Endothelial cell of umbilical vein (primary cell): ENCODE data around the gene ITPRID2. TPM values are rescaled to one million over a fixed set of nuclear protein-coding genes. Genes with fewer than 3 reads are reported as not detected.

Experiments used
- BruUV-seq: library from RNA; stranded (reverse); fragments of 400-500 nt; replicated peaks from 2 replicates; lab custom pipeline; 2021; lab: Mats Ljungman, UMichigan
- CTCF ChIA-PET: fragments of 300-600, 350-600 bp; sonication (Branson Sonifier 250); formaldehyde crosslinking; loops from one replicate; lab custom pipeline; 2021; ENCODE audit warnings: antibody characterized with exemption, inconsistent platforms; lab: Charles Lee
- POLR2A ChIA-PET: fragments of 300-600, 350-600 bp; sonication (Branson Sonifier 250); formaldehyde crosslinking; loops from one replicate; lab custom pipeline; 2021; ENCODE audit warnings: antibody characterized with exemption, inconsistent platforms; lab: Charles Lee
- DNase-seq: peaks from one replicate; pipeline ENCODE4 v3.0.0-alpha.2; 2011; ENCODE audit warnings: low read depth, low spot score
- FAIRE-seq: peaks from 2 replicates; lab custom pipeline; 2011; peaks lifted over from hg19 to GRCh38; lab: Jason Lieb, UNC
- H2AFZ ChIP-seq: 2 replicates; pipeline ENCODE4 v1.6.0; 2012; ENCODE audit warnings: low read depth, low read length, control low read depth, inconsistent platforms
- H3K27ac ChIP-seq: 2 replicates; pipeline ENCODE4 v1.5.1; 2011; ENCODE audit warnings: low read depth, mild to moderate bottlenecking, control low read depth, low read length, moderate library complexity; ENCODE audit not compliant: insufficient read depth
- H3K27me3 ChIP-seq, 2 experiments: 2 replicates each; pipeline versions ENCODE4 v1.6.0 to v1.6.1; 2011; ENCODE audit warnings: low read length in 2 of 2, mixed read lengths in 1 of 2; ENCODE audit not compliant: control insufficient read depth in 2 of 2, insufficient read depth in 2 of 2
- H3K36me3 ChIP-seq, 2 experiments: 2 replicates in 1 of 2; 3 replicates in 1 of 2; pipeline ENCODE4 v1.5.1; 2011; ENCODE audit warnings: low read length in 2 of 2, mild to moderate bottlenecking in 1 of 2, moderate library complexity in 1 of 2; ENCODE audit not compliant: control insufficient read depth in 2 of 2, insufficient read depth in 2 of 2; ENCODE audit errors: extremely low read depth in 1 of 2
- H3K4me1 ChIP-seq: 3 replicates; pipeline ENCODE4 v1.5.1; 2011; ENCODE audit warnings: mild to moderate bottlenecking, low read length; ENCODE audit not compliant: control insufficient read depth, insufficient read depth; ENCODE audit errors: extremely low read depth
- H3K4me2 ChIP-seq: 2 replicates; pipeline ENCODE4 v1.6.1; 2011; ENCODE audit warnings: low read length, control low read depth, mixed read lengths; ENCODE audit not compliant: insufficient read depth
- H3K4me3 ChIP-seq, 3 experiments: fragments of 200-600 bp in 1 of 3; sonication (generic), shearing (Covaris generic) in 1 of 3; replicated peaks in 1 of 3; 2 replicates each; pipeline ENCODE4 v1.5.1; 2011 to 2016; ENCODE audit warnings: control low read depth in 3 of 3, low read length in 3 of 3, mild to moderate bottlenecking in 2 of 3, inconsistent platforms in 1 of 3, low read depth in 1 of 3, moderate library complexity in 1 of 3; ENCODE audit not compliant: insufficient read depth in 1 of 3
- H3K79me2 ChIP-seq: 2 replicates; pipeline ENCODE4 v1.6.0; 2012; ENCODE audit warnings: low read length, inconsistent platforms; ENCODE audit not compliant: control insufficient read depth, insufficient read depth
- H3K9ac ChIP-seq: replicated peaks from 2 replicates; pipeline ENCODE3; 2011; ENCODE audit warnings: low read length, control low read depth; ENCODE audit not compliant: insufficient read depth; ENCODE audit errors: extremely low read depth
- H3K9me1 ChIP-seq: replicated peaks from 3 replicates; pipeline ENCODE4 v1.6.0; 2011; ENCODE audit warnings: mild to moderate bottlenecking, low read length; ENCODE audit not compliant: control insufficient read depth, insufficient read depth; ENCODE audit errors: extremely low read depth
- H3K9me3 ChIP-seq: replicated peaks from 2 replicates; pipeline ENCODE4 v1.5.1; 2012; ENCODE audit warnings: low read length, inconsistent platforms; ENCODE audit not compliant: control insufficient read depth, insufficient read depth
- H4K20me1 ChIP-seq: replicated peaks from 2 replicates; pipeline ENCODE3; 2011; ENCODE audit warnings: mild to moderate bottlenecking, low read length; ENCODE audit not compliant: control insufficient read depth, insufficient read depth; ENCODE audit errors: extremely low read depth
- CTCF ChIP-seq, 2 donors: IDR thresholded peaks; 1 replicate in 1 of 2; 2 replicates in 1 of 2; pipeline ENCODE4 v1.5.1; 2011; ENCODE audit warnings: low read length in 2 of 2, mild to moderate bottlenecking in 2 of 2, moderate library complexity in 2 of 2, control low read depth in 1 of 2, inconsistent platforms in 1 of 2, low read depth in 1 of 2; ENCODE audit not compliant: insufficient read depth in 1 of 2; ENCODE audit errors: extremely low read depth in 1 of 2
- EZH2 ChIP-seq: IDR thresholded peaks from 2 replicates; pipeline ENCODE4 v1.6.1; 2012; ENCODE audit warnings: borderline replicate concordance, low read depth, mild to moderate bottlenecking, moderate library complexity, low read length, inconsistent platforms; ENCODE audit not compliant: severe bottlenecking
- FOS ChIP-seq: IDR thresholded peaks from 2 replicates; pipeline ENCODE4 v1.6.1; 2011; ENCODE audit warnings: mild to moderate bottlenecking, low read length, moderate library complexity, borderline replicate concordance; ENCODE audit not compliant: insufficient read depth
- GATA2 ChIP-seq: IDR thresholded peaks from 2 replicates; pipeline ENCODE4 v1.7.0; 2011; ENCODE audit warnings: low read depth, mild to moderate bottlenecking, moderate library complexity, mixed read lengths, low read length; ENCODE audit not compliant: insufficient read length, insufficient read depth
- JUN ChIP-seq: IDR thresholded peaks from 2 replicates; pipeline ENCODE4 v1.6.1; 2011; ENCODE audit warnings: borderline replicate concordance, low read depth; ENCODE audit not compliant: insufficient read length, insufficient read depth
- MYC ChIP-seq: IDR thresholded peaks from one replicate; pipeline ENCODE4 v1.6.1; 2011; ENCODE audit warnings: mild to moderate bottlenecking, low read depth, low read length
- POLR2A ChIP-seq: IDR thresholded peaks from 2 replicates; pipeline ENCODE4 v1.6.1; 2012; ENCODE audit warnings: low read depth, mild to moderate bottlenecking, control low read depth, low read length
- POLR2AphosphoS5 ChIP-seq: IDR thresholded peaks from 2 replicates; pipeline ENCODE4 v1.6.1; 2012; ENCODE audit warnings: low read depth, mild to moderate bottlenecking, control low read depth, low read length, moderate library complexity; ENCODE audit not compliant: insufficient read depth
- dilution Hi-C: fragments of 300-500 bp; cut with MboI; formaldehyde crosslinking; loops from one replicate; pipeline ENCODE4 v1.15.0; 2019; ENCODE audit warnings: low sequenced_read_pairs; ENCODE audit not compliant: extremely low pct_ligation_motif_present
- intact Hi-C: fragments of 100-400 bp; cut with micrococcal nuclease; formaldehyde crosslinking; loops from one replicate; pipeline ENCODE4 v1.10.0; 2022
- polyA plus RNA-seq, 4 experiments: library from polyadenylated mRNA; depleted of rRNA in 3 of 4; stranded (reverse) in 3 of 4; unstranded in 1 of 4; fragments of >200 nt; gene quantifications; 2 replicates each; pipeline versions ENCODE4 v1.2.1 to v1.2.3, GENCODE V29; 2011 to 2012; ENCODE audit warnings: missing spikeins in 1 of 4
- total RNA-seq: library from RNA; stranded (reverse); gene quantifications from 2 replicates; pipeline ENCODE4 v1.2.3, GENCODE V29; 2021
- TF ChIP-seq, protein P1 (sequence below): IDR thresholded peaks from 2 replicates; pipeline ENCODE4 v1.6.1; 2011; ENCODE audit not compliant: insufficient read depth, insufficient read length

Gene ITPRID2
- total and polyA plus RNA-seq, 2 donors (not counting 3 experiments of a cell fraction or from before 2014, with no cell fraction given), result 37.6 to 272 TPM

DNA sequence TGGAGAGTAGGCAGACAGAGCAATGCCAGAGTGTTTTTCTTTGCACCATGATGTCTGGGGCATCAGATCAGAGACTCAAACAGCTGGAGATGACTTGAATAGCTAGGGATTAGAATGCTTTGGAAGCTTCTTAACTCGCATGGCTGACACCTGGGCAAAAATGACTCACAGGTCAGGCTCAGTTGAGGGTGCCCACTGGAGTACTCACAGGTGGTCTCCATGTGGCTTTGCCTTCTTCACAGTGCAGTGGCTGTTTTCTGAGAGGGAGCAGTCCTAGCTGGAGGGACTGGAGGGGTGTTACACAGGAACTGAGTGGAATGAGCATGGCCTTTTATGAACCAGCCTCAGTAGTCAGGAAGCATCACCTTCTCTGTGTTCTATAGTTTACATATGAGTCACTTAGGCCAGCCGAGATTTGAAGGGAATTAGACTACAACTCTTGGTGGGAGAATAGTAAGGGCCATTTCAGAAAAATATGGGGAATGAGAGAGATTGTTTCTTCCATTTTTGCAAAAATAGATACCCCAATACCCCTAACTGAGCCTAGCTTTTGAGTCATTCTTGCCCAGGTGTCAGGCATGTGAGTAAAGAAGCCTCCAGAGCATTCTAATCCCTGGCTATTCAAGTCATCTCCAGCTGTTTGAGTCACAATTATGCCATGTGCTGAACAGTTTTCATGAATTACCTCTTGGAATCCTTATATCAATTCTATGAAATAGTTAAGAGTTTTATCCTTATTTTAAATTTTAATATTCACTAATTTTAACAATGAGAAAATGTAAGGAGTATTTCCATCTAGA, 87.0 kb downstream of the ITPRID2 start:
- FAIRE-seq, result no peak
- no TSS peak for BruUV-seq
- no peaks in the 10 kb centered on the region for H3K27me3 ChIP-seq

More for the DNA sequence above, 87.0 kb downstream of the ITPRID2 start:
- Histone ChIP-seq H2AFZ (no peak overlapping the region), H4K20me1 (no peaks in the 10 kb centered on the region), H3K27ac (no peak overlapping the region), H3K4me3 (no peak overlapping the region), H3K9me3 (no peaks in the 10 kb centered on the region), H3K4me1 (no peaks in the 10 kb centered on the region), H3K36me3 (no peaks in the 10 kb centered on the region), H3K9ac (no peak overlapping the region), H3K9me1 (no peaks in the 10 kb centered on the region), H3K79me2 (no peaks in the 10 kb centered on the region), H3K4me2 (no peak overlapping the region)
- CTCF ChIA-PET, result interaction anchor here (1.1 kb wide), 1 partner anchor 85 kb away, joined by 3 read pairs; no protein-coding TSS in a partner anchor
- intact Hi-C loops (no loop called here), dilution Hi-C loops (no loop called here)
- no peak for TF ChIP-seq FOS
- TF ChIP-seq CTCF (IDR thresholded peaks at IDR 0.05; ENCODE audit: extremely low read depth in 1 of 2, insufficient read depth in 1 of 2, low read depth in 1 of 2, low read length in 2 of 2), result no peak
- TF ChIP-seq POLR2A, result no peak
- TF ChIP-seq EZH2, result no peak
- TF ChIP-seq, protein P1, sequence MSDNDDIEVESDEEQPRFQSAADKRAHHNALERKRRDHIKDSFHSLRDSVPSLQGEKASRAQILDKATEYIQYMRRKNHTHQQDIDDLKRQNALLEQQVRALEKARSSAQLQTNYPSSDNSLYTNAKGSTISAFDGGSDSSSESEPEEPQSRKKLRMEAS, result no peak
- TF ChIP-seq GATA2, result no peak
- no peak for TF ChIP-seq POLR2AphosphoS5
- no peak for TF ChIP-seq JUN
- TF ChIP-seq MYC, result no peak
- no peak for DNase-seq
- POLR2A ChIA-PET, result no interaction called here

Other genes starting within 250 kb of the ITPRID2 start
- gene CERKL, start 234.6 kb upstream of the ITPRID2 start, total RNA-seq, result not detected in 2 replicates
- gene CERKL, start 234.6 kb upstream of the ITPRID2 start, polyA plus RNA-seq, result not detected in 2 replicates
- not detected in 2 replicates for gene NEUROD1, start 211.2 kb upstream of the ITPRID2 start, total RNA-seq
- not detected in 2 replicates for gene NEUROD1, start 211.2 kb upstream of the ITPRID2 start, polyA plus RNA-seq
- gene PPP1R1C, start 94.1 kb downstream of the ITPRID2 start, total RNA-seq, result 0.55 TPM in 1 of 2 replicates, not detected in the other
- 0.18 and 0.26 TPM in 2 replicates for gene PPP1R1C, start 94.1 kb downstream of the ITPRID2 start, polyA plus RNA-seq